UCSD-AML1 (cell line): ENCODE measurements around the gene TMEFF1.
"Not testable (repeated sequence)": the region's sequence is repeated elsewhere in the genome, so short reads cannot be mapped to it uniquely, and the experiment has no call there.

Experiments
- DNase-seq: peaks from one replicate; lab custom pipeline; 2025; ENCODE audit not compliant: unreplicated experiment; lab: John Stamatoyannopoulos, UW

TMEFF1 gene

GRCh38 chr9:100486479-100487176, 13.7 kb downstream of the TMEFF1 start:
- no peak for DNase-seq

- no peak for DNase-seq
These were observed 15.2 kb downstream of the TMEFF1 start for GRCh38 chr9:100488177-100488576.

- no peak for DNase-seq
These were observed 16.9 kb downstream of the TMEFF1 start for GRCh38 chr9:100489836-100490235.

GRCh38 chr9:100492952-100493351, 20.0 kb downstream of the TMEFF1 start:
- DNase-seq, result peak; percentile 16

GRCh38 chr9:100498592-100498991, 25.6 kb downstream of the TMEFF1 start:
- no peak for DNase-seq

- no peak for DNase-seq
These were observed 26.5 kb downstream of the TMEFF1 start for GRCh38 chr9:100499460-100499859.

GRCh38 chr9:100499866-100500265, 26.9 kb downstream of the TMEFF1 start:
- no peak for DNase-seq

GRCh38 chr9:100505564-100506159, 32.7 kb downstream of the TMEFF1 start:
- DNase-seq, result peak; percentile 68

GRCh38 chr9:100507350-100507749, 34.4 kb downstream of the TMEFF1 start:
- not testable (repeated sequence) for DNase-seq

- no peak for DNase-seq
These were observed 38.3 kb downstream of the TMEFF1 start for GRCh38 chr9:100511205-100511604.

- no peak for DNase-seq
These were observed 42.9 kb downstream of the TMEFF1 start for GRCh38 chr9:100515578-100516494.

- DNase-seq, result no peak
These were observed 48.3 kb downstream of the TMEFF1 start for GRCh38 chr9:100521282-100521681.

- DNase-seq, result no peak
These were observed 52.6 kb downstream of the TMEFF1 start for GRCh38 chr9:100525563-100525962.

- not testable (repeated sequence) for DNase-seq
These were observed 54.3 kb downstream of the TMEFF1 start for GRCh38 chr9:100527180-100527794.

GRCh38 chr9:100534401-100534800, 61.5 kb downstream of the TMEFF1 start:
- no peak for DNase-seq

- DNase-seq, result no peak
These were observed 67.4 kb downstream of the TMEFF1 start for GRCh38 chr9:100540327-100540726.

GRCh38 chr9:100549048-100549447, 76.1 kb downstream of the TMEFF1 start:
- no peak for DNase-seq

GRCh38 chr9:100554935-100555401, 82.0 kb downstream of the TMEFF1 start:
- no peak for DNase-seq

- DNase-seq, result no peak
These were observed 82.5 kb downstream of the TMEFF1 start for GRCh38 chr9:100555471-100555870.

- DNase-seq, result no peak
These were observed 84.1 kb downstream of the TMEFF1 start for GRCh38 chr9:100557053-100557452.

GRCh38 chr9:100561256-100561655, 88.3 kb downstream of the TMEFF1 start:
- DNase-seq, result no peak
